GM06990 (cell line): Measurements from ENCODE around the gene KARS1.

Experiments used
- DNase-seq: peaks from one replicate; pipeline ENCODE4 v3.0.0-alpha.2; 2011; ENCODE audit not compliant: insufficient read length; ENCODE audit errors: extremely low read depth
- H3K27me3 ChIP-seq: replicated peaks from 2 replicates; pipeline ENCODE4 v1.6.0; 2011; ENCODE audit warnings: low read length; ENCODE audit not compliant: control insufficient read depth, insufficient read depth
- H3K36me3 ChIP-seq: 2 replicates; pipeline ENCODE4 v1.5.1; 2011; ENCODE audit warnings: low read length; ENCODE audit not compliant: control insufficient read depth, insufficient read depth
- H3K4me3 ChIP-seq: replicated peaks from 2 replicates; pipeline ENCODE4 v1.5.1; 2011; ENCODE audit warnings: low read depth, mild to moderate bottlenecking, control low read depth, low read length
- CTCF ChIP-seq: IDR thresholded peaks from 2 replicates; pipeline ENCODE4 v1.5.1; 2011; ENCODE audit warnings: low read length, control low read depth, mild to moderate bottlenecking, inconsistent platforms; ENCODE audit not compliant: insufficient read depth, poor library complexity, severe bottlenecking

KARS1 gene

GRCh38 chr16:75648265-75649076 lies 1.0 kb upstream of the KARS1 start:
- TF ChIP-seq CTCF: no peak
- no peaks in the 10 kb centered on the region for H3K27me3 ChIP-seq
- DNase-seq: peak; percentile 80
- H3K36me3 ChIP-seq: peaks cover 7% of the 10 kb centered on the region
- H3K4me3 ChIP-seq: peak overlapping the region; percentile 93

- Histone ChIP-seq H3K36me3 (peaks cover 10% of the 10 kb centered on the region), H3K4me3 (peak overlapping the region; percentile 93), H3K27me3 (no peaks in the 10 kb centered on the region)
- DNase-seq: no peak
- TF ChIP-seq CTCF: no peak
Observed at GRCh38 chr16:75647112-75647491, 363 bp downstream of the KARS1 start.

- no peak for DNase-seq
- Histone ChIP-seq H3K27me3 (no peaks in the 10 kb centered on the region), H3K4me3 (no peak overlapping the region), H3K36me3 (peaks cover 21% of the 10 kb centered on the region)
- TF ChIP-seq CTCF: no peak
Observed at GRCh38 chr16:75644240-75645012, 3.0 kb downstream of the KARS1 start.

GRCh38 chr16:75640598-75640997 lies 6.9 kb downstream of the KARS1 start:
- TF ChIP-seq CTCF: no peak
- Histone ChIP-seq H3K36me3 (peaks cover 27% of the 10 kb centered on the region), H3K27me3 (no peaks in the 10 kb centered on the region), H3K4me3 (no peak overlapping the region)
- DNase-seq: no peak

- no peak for DNase-seq
- H3K27me3 ChIP-seq: no peaks in the 10 kb centered on the region
- TF ChIP-seq CTCF: no peak
- H3K36me3 ChIP-seq: peaks cover 24% of the 10 kb centered on the region
- no peak overlapping the region for H3K4me3 ChIP-seq
Observed at GRCh38 chr16:75635036-75635435, 12.4 kb downstream of the KARS1 start.
